HG03280 (cell line): ENCODE results near the gene SYNGAP1.

Experiments used
- ATAC-seq: cut with Tn5 transposase; IDR thresholded peaks from one replicate; pipeline ENCODE4 v1.9.1; 2021; ENCODE audit warnings: mild to moderate bottlenecking, moderate library complexity; ENCODE audit not compliant: unreplicated experiment

Gene SYNGAP1

GRCh38 chr6:33420491-33421343 lies 852 bp downstream of the SYNGAP1 start:
- no peak for ATAC-seq

GRCh38 chr6:33421344-33421643 lies 1.4 kb downstream of the SYNGAP1 start:
- no peak for ATAC-seq

GRCh38 chr6:33423777-33424176 lies 3.9 kb downstream of the SYNGAP1 start:
- no peak for ATAC-seq

DNA sequence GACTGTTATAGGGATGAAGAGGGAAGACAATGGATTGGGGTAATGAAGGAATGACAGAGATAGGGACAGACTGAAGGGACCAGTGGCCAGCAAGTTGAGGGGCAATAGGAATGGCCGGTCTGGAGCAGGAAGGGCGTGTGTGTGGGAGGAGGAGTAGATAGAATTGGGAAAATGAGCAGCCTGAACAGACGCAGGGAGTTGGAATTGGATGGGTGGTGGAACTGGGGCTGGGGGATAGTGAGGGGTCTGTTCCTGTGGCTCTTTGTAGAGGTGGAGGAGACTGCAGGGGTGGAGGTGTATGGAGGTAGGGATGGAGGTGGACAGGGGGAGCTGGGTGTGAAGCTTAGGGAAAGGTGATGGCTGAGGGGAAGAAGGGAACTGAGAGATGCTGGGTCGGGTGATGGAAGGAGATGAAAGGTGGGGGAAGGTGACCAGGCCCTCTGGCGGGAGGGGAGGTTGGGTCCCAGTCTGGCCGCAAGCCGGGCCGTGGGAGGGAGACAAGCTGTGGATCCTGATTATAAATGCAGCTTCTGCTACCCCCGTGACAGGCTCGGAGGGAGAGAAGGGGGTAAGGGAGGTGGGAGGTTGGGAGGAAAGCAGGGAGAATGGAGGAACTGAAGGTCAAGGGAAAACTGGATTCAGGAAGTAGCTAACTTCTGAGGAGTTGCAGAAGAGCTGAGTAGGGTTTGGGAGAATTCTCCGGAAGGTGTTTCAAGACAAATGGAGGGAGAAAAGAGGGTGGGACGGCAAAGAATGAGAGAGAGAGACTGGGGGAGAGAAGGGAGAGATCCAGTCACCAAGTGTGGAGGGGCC lies 5.2 kb downstream of the SYNGAP1 start:
- ATAC-seq: no peak

GRCh38 chr6:33425668-33426577 lies 6.1 kb downstream of the SYNGAP1 start:
- ATAC-seq: peak; percentile 49

GRCh38 chr6:33426590-33427511 lies 7.0 kb downstream of the SYNGAP1 start:
- ATAC-seq: no peak

GRCh38 chr6:33427585-33428223 lies 7.8 kb downstream of the SYNGAP1 start:
- no peak for ATAC-seq

- no peak for ATAC-seq
Observed at GRCh38 chr6:33428224-33428965, 8.5 kb downstream of the SYNGAP1 start.

GRCh38 chr6:33428966-33429749 lies 9.3 kb downstream of the SYNGAP1 start:
- ATAC-seq: no peak

DNA sequence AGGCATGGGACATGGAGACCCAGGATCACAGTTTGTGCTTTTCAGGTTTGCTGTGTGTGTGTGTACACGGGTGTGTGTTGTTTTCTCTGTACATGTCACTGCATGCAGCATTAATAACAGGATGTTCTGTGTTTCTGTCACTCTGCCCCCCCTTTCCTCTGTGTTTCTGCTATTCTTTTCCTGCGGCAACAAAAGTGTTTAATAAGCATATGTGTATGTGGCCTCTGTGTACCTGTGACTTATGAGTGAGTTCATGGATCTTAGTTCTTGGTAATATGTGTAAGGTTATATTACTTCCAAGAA lies 9.8 kb downstream of the SYNGAP1 start:
- ATAC-seq: no peak

DNA sequence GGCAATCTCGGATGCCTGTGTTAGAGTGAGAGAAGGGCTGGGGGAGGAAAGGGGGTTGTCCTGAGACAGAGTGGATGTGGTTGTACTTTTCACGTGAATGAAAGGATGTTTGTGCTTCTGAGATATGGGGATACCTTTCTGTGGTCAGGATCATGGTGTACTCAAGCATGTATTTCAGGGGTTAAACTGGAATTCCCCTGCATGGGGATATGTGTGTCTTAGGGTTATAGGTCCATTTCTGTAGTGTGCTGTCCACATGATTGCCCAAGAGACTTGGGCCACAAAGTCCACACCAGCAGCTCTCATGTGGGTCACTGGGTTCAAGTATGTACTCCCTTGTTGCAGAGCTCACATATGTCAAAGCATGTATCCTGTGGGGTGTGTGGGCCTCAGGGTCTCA lies 10.5 kb downstream of the SYNGAP1 start:
- ATAC-seq: no peak

DNA sequence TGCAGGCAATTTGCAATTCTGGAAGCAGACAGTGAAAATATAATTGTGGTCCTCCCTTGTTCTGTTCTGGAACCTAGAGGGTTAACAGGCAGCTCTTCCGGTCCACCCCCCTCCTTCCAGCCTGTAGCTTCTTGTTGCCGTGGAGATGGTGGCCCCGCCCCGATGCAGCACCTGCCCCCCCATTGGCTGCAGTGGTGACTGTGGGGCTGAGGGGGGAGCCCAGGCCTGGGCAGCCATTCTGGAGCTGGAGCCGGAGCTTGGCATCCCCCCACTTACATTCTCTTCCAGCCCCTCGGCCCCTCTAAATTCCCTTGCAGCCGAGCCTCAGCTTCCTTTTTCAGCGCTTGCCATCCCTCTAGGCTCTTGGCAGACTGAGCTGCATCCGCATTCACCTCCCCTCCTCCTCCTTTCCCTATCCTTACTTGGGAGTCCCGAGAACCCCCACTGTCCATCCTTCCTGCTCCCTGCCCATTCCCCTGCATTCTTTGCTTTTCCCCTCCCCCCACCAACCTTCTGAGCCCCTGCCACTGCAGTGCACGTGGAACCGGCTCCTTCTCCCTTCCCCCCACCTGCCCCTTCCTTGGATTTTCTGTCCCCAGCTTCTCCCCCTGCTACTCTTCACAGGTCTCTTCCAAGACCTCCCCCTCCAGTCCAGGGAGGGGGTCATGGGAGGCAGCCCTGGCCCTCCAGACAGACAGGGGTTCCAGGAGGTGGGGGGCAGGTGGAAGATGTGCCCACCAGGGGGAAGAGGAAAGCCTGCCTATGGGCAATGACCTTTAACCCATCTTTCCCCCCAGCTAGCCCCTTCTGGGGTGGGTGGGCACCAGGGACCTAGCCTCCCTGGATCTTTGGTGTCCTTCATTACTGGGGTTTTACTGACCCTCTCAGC lies 11.4 kb downstream of the SYNGAP1 start:
- no peak for ATAC-seq

DNA sequence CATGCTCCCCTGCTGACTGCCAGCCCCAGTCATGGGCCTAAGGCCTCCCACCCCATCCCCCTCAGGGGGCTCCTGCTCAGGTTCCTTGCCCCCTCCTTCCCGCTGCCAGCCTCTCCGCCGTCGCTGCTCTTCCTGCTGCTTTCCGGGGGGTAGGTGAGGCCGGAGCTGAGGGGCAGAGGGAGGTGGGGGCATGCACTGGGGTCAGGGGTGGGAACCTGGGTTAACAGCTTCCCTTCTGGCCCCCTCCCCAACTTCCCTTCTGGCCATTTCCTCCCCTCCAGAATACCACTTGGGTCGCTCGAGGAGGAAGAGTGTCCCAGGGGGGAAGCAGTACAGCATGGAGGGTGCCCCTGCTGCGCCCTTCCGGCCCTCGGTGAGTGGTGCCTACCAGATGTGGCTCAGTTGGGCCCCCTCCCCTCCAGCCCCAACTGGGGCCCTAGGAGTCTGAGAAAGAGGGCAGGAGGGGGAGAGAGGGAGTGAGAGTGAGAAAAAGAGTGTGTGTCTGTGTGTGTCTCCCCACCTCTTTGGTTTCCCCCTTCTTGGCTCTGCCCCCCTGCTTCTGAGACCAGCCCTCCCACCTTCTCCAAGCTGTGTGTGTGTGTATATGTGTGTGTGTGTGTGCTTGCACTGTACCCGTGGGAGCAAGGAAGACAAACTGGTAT lies 12.1 kb downstream of the SYNGAP1 start:
- no peak for ATAC-seq

DNA sequence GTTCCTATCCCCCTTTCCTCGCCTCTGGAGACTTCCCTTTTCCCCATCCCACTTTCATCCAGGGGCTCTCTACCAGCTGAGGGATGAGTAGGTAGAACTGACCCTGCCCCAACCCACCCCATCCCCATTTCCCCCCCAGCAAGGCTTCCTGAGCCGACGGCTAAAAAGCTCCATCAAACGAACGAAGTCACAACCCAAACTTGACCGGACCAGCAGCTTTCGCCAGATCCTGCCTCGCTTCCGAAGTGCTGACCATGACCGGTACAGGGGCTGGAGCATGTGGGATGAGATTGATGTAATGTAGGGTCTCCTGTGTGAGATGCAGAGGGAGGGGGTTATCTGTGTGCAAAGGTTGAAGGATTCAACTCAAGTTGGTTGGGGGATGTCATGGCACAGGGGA lies 12.7 kb downstream of the SYNGAP1 start:
- no peak for ATAC-seq

GRCh38 chr6:33433001-33433543 lies 13.2 kb downstream of the SYNGAP1 start:
- ATAC-seq: no peak

DNA sequence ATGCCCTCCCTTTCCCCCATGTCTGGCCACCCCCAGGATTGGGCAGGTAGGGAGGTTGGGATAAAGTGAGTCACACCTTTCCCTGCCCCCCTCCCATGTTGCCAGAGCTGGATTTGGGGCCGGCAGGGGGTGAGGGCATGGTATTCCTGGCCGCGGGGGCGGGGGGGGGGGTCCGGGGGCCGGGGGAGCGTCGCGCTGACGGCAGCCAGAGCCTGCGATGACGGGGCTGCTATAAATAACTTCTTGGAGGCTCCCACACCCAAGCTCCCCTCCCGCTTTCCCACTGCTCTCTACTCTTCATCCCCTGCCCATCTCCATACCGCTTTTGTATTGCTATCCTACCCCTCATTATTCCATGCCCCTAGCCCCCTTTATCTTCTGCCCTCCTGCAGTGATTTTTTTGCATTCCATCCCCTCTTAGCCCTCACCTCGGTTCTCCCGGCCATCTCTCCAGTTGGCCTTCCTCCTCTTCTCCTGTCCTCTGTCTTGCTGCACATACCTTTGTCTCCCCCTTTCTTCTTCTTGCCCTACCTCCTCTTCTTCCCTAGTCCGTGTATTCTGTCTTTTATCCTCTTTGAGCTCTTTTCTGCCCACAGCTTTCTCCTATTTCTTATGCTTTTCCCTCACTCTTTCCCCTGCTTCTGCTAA lies 13.8 kb downstream of the SYNGAP1 start:
- ATAC-seq: no peak
